ENCODE measurements around the gene TSPAN18.

- TF ChIP-seq CTCF (IDR thresholded peaks at IDR 0.05; ENCODE audit: low read length), result no peak
- no peak for TF ChIP-seq EZH2 (IDR thresholded peaks at IDR 0.05; ENCODE audit: borderline replicate concordance, low read length)
Observed at GRCh38 chr11:44923806-44924205, 197.0 kb downstream of the TSPAN18 start.

Data from OCI-LY1 (cell line).